H1 (cell line): Measurements from ENCODE around the gene PTPRR. TPM values are rescaled to one million over a fixed set of nuclear protein-coding genes. Genes with fewer than 3 reads are reported as not detected.

ENCODE experiments used
- CTCF ChIA-PET: fragments of 300-600 bp; sonication (Branson Sonifier 250); formaldehyde crosslinking; loops from one replicate; lab custom pipeline; 2021; ENCODE audit not compliant: partially characterized antibody; lab: Charles Lee
- POLR2A ChIA-PET: fragments of 300-600 bp; sonication (Branson Sonifier 250); formaldehyde crosslinking; loops from one replicate; lab custom pipeline; 2021; ENCODE audit warnings: inconsistent platforms; ENCODE audit not compliant: partially characterized antibody; lab: Charles Lee
- DNase-seq, 2 experiments: peaks; one replicate each; pipeline versions ENCODE4 v3.0.0 to v3.0.0-alpha.2; 2010 to 2022; ENCODE audit warnings: low spot score in 2 of 2, low read depth in 1 of 2, mixed read lengths in 1 of 2
- FAIRE-seq: peaks from 2 replicates; lab custom pipeline; 2011; peaks lifted over from hg19 to GRCh38; lab: Jason Lieb, UNC
- H2AFZ ChIP-seq: 2 replicates; pipeline ENCODE4 v1.8.1; 2012; ENCODE audit warnings: low read length, inconsistent platforms
- H2AK5ac ChIP-seq: 2 replicates; pipeline ENCODE4 v1.6.1; 2013; ENCODE audit warnings: low read depth, low read length
- H2BK120ac ChIP-seq: replicated peaks from 2 replicates; pipeline ENCODE3; 2013; ENCODE audit warnings: low read depth, low read length, inconsistent platforms
- H2BK12ac ChIP-seq: 2 replicates; pipeline ENCODE4 v1.6.1; 2013; ENCODE audit warnings: low read depth, low read length
- H2BK15ac ChIP-seq: 2 replicates; pipeline ENCODE4 v1.6.1; 2013; ENCODE audit warnings: low read length
- H2BK20ac ChIP-seq: 2 replicates; pipeline ENCODE4 v1.6.1; 2013; ENCODE audit warnings: low read length
- H2BK5ac ChIP-seq: 2 replicates; pipeline ENCODE4 v1.6.1; 2013; ENCODE audit warnings: low read depth, low read length
- H3K14ac ChIP-seq: 2 replicates; pipeline ENCODE4 v1.6.1; 2013; ENCODE audit warnings: inconsistent platforms; ENCODE audit not compliant: insufficient read length
- H3K18ac ChIP-seq: 2 replicates; pipeline ENCODE4 v1.6.1; 2013; ENCODE audit warnings: low read length; ENCODE audit errors: extremely low read depth
- H3K23ac ChIP-seq: 2 replicates; pipeline ENCODE4 v1.6.1; 2013; ENCODE audit warnings: inconsistent platforms; ENCODE audit not compliant: insufficient read length
- H3K23me2 ChIP-seq: 2 replicates; pipeline ENCODE4 v1.6.1; 2013; ENCODE audit warnings: low read depth, low read length
- H3K27ac ChIP-seq: 2 replicates; pipeline ENCODE4 v1.6.1; 2011; ENCODE audit warnings: low read depth, low read length, inconsistent platforms
- H3K27me3 ChIP-seq, 4 experiments: replicated peaks in 1 of 4; 1 replicate in 1 of 4; 2 replicates in 3 of 4; pipeline versions ENCODE4 v1.6.1 to v1.8.1; 2011 to 2013; ENCODE audit warnings: low read length in 3 of 4, mild to moderate bottlenecking in 3 of 4, inconsistent platforms in 2 of 4, mixed read lengths in 2 of 4, moderate library complexity in 1 of 4; ENCODE audit not compliant: control insufficient read depth in 3 of 4, insufficient read depth in 3 of 4; ENCODE audit errors: extremely low read depth in 1 of 4
- H3K36me3 ChIP-seq, 4 experiments: 2 replicates each; pipeline versions ENCODE4 v1.6.1 to v1.8.1; 2011 to 2013; ENCODE audit warnings: mild to moderate bottlenecking in 4 of 4, low read length in 3 of 4, moderate library complexity in 2 of 4, control low read depth in 1 of 4, inconsistent platforms in 1 of 4; ENCODE audit not compliant: insufficient read depth in 4 of 4, control insufficient read depth in 2 of 4
- H3K4ac ChIP-seq: replicated peaks from 2 replicates; pipeline ENCODE3; 2013; ENCODE audit warnings: low read length, low read depth, mixed read lengths, inconsistent platforms; ENCODE audit not compliant: insufficient read length
- H3K4me1 ChIP-seq, 4 experiments: replicated peaks in 1 of 4; 1 replicate in 1 of 4; 2 replicates in 3 of 4; pipeline versions ENCODE4 v1.6.1 to v1.8.1; 2011 to 2013; ENCODE audit warnings: low read length in 3 of 4, inconsistent platforms in 2 of 4, mixed read lengths in 1 of 4; ENCODE audit not compliant: insufficient read depth in 4 of 4, control insufficient read depth in 3 of 4
- H3K4me2 ChIP-seq, 2 experiments: 2 replicates each; pipeline versions ENCODE4 v1.6.1 to v1.8.1; 2011 to 2013; ENCODE audit warnings: low read depth in 2 of 2, low read length in 2 of 2, control low read depth in 1 of 2, inconsistent platforms in 1 of 2, mild to moderate bottlenecking in 1 of 2; ENCODE audit not compliant: insufficient read depth in 1 of 2
- H3K4me3 ChIP-seq, 4 experiments: fragments of 200-600, 300-600 bp in 1 of 4; sonication (generic), shearing (Covaris generic), sonication (Bioruptor Twin) in 1 of 4; 2 replicates each; pipeline versions ENCODE4 v1.5.1 to v1.8.1; 2011 to 2016; ENCODE audit warnings: low read length in 4 of 4, low read depth in 3 of 4, control low read depth in 2 of 4, inconsistent platforms in 2 of 4, mild to moderate bottlenecking in 2 of 4, mixed read lengths in 1 of 4, moderate library complexity in 1 of 4; ENCODE audit not compliant: insufficient read depth in 2 of 4; ENCODE audit errors: extremely low read depth in 1 of 4
- H3K56ac ChIP-seq: replicated peaks from 2 replicates; pipeline ENCODE3; 2013; ENCODE audit warnings: low read depth, mild to moderate bottlenecking, mixed read lengths, low read length, inconsistent platforms; ENCODE audit not compliant: insufficient read length
- H3K79me1 ChIP-seq: 2 replicates; pipeline ENCODE4 v1.6.1; 2013; ENCODE audit warnings: low read depth, low read length, control low read depth
- H3K79me2 ChIP-seq, 2 experiments: 2 replicates each; pipeline versions ENCODE4 v1.6.1 to v1.8.1; 2012 to 2013; ENCODE audit warnings: low read length in 2 of 2, mild to moderate bottlenecking in 2 of 2, inconsistent platforms in 1 of 2; ENCODE audit not compliant: insufficient read depth in 2 of 2, control insufficient read depth in 1 of 2
- H3K9ac ChIP-seq, 4 experiments: replicated peaks in 1 of 4; 1 replicate in 1 of 4; 2 replicates in 3 of 4; pipeline versions ENCODE4 v1.6.1 to v1.8.1; 2011 to 2013; ENCODE audit warnings: low read depth in 3 of 4, low read length in 3 of 4, control low read depth in 2 of 4, mild to moderate bottlenecking in 2 of 4, moderate library complexity in 2 of 4, inconsistent platforms in 1 of 4; ENCODE audit errors: extremely low read depth in 1 of 4
- H3K9me3 ChIP-seq, 2 experiments: 2 replicates each; pipeline versions ENCODE4 v1.6.1 to v1.8.1; 2012 to 2013; ENCODE audit warnings: mild to moderate bottlenecking in 2 of 2, moderate library complexity in 2 of 2, control low read depth in 1 of 2, inconsistent platforms in 1 of 2, low read depth in 1 of 2, low read length in 1 of 2, mixed read lengths in 1 of 2; ENCODE audit not compliant: insufficient read depth in 2 of 2
- H4K20me1 ChIP-seq, 2 experiments: replicated peaks in 1 of 2; 2 replicates each; pipeline versions ENCODE3 to v1.8.1; 2011 to 2013; ENCODE audit warnings: inconsistent platforms in 2 of 2, low read length in 2 of 2, mild to moderate bottlenecking in 1 of 2; ENCODE audit not compliant: insufficient read depth in 2 of 2, control insufficient read depth in 1 of 2
- H4K5ac ChIP-seq: 2 replicates; pipeline ENCODE4 v1.6.1; 2013; ENCODE audit warnings: low read length, low read depth, mixed read lengths, inconsistent platforms; ENCODE audit not compliant: insufficient read length
- H4K8ac ChIP-seq: 2 replicates; pipeline ENCODE4 v1.8.0; 2013; ENCODE audit warnings: mild to moderate bottlenecking, moderate library complexity, low read length, inconsistent platforms; ENCODE audit not compliant: insufficient read depth; ENCODE audit errors: extremely low read depth
- H4K91ac ChIP-seq: replicated peaks from 2 replicates; pipeline ENCODE3; 2013; ENCODE audit warnings: low read length, mixed read lengths, inconsistent platforms; ENCODE audit not compliant: insufficient read length
- CBX5 ChIP-seq: fragments of 300-800, 300-1000 bp; sonication (generic); IDR thresholded peaks from 2 replicates; pipeline ENCODE4 v1.7.1; 2016; ENCODE audit warnings: antibody characterized with exemption, low read length, low read depth
- PHF8 ChIP-seq: fragments of 200-600 bp; sonication (generic); conservative IDR thresholded peaks from 2 replicates; pipeline ENCODE4 v1.7.1; 2012; ENCODE audit warnings: low read depth, mild to moderate bottlenecking, inconsistent platforms, low read length, moderate library complexity
- RAD21 ChIP-seq, 2 experiments: IDR thresholded peaks in 1 of 2; conservative IDR thresholded peaks in 1 of 2; 2 replicates each; pipeline ENCODE4 v1.6.1; 2011; ENCODE audit warnings: low read depth in 2 of 2, low read length in 2 of 2, improper control_type of control experiment in 1 of 2, inconsistent platforms in 1 of 2, mild to moderate bottlenecking in 1 of 2, moderate library complexity in 1 of 2
- TBP ChIP-seq: IDR thresholded peaks from 2 replicates; pipeline ENCODE4 v1.6.1; 2011; ENCODE audit warnings: low read depth, low read length, improper control_type of control experiment
- WGBS, 2 experiments: shearing (Covaris generic) in 1 of 2; methylation state at CpG; one replicate each; pipeline versions ENCODE4 v1.1.6 to v1.1.7; 2013 to 2015; ENCODE audit warnings: low lambda C conversion rate in 2 of 2, mixed read lengths in 2 of 2, inconsistent platforms in 1 of 2, low coverage in 1 of 2, missing lambda C conversion rate in 1 of 2; ENCODE audit not compliant: insufficient replicate concordance in 2 of 2, insufficient coverage in 1 of 2, insufficient read length in 1 of 2; ENCODE audit errors: extremely low coverage in 1 of 2, missing lambda C conversion rate in 1 of 2; 5-methylcytosine and 5-hydroxymethylcytosine counted together
- polyA plus RNA-seq, 7 experiments: library from polyadenylated mRNA; depleted of rRNA in 3 of 7; stranded (reverse) in 5 of 7; unstranded in 2 of 7; fragments of >200 nt in 5 of 7; fragments of 200-250 nt in 2 of 7; gene quantifications; 1 replicate in 5 of 7; 2 replicates in 1 of 7; 4 replicates in 1 of 7; pipeline versions ENCODE4 v1.2.1 to v1.2.3, GENCODE V29; 2011 to 2013; ENCODE audit warnings: missing spikeins in 2 of 7, mixed read lengths in 2 of 7
- total RNA-seq: library from RNA; stranded (reverse); fragmentation: NEBNext Ultra II Directional; extraction: Animal tissue kit (Norgen Biotek cat#: 25700); gene quantifications from 2 replicates; pipeline ENCODE4 v1.2.1, GENCODE V29; 2021

PTPRR gene
- total and polyA plus RNA-seq, 2 of the 8 experiments (the other 6 are each of a cell fraction or from before 2014, with no cell fraction given), result 0.07 to 0.35 TPM

- POLR2A ChIA-PET, result no interaction called here
- FAIRE-seq, result no peak
- H3K9me3 ChIP-seq, result no peaks in the 10 kb centered on the region; a peak in 1 of 4 replicates
- TF ChIP-seq RAD21 (IDR thresholded peaks at IDR 0.05 in 1 of 2, conservative IDR thresholded peaks at IDR 0.05 in 1 of 2; ENCODE audit: low read depth in 2 of 2, low read length in 2 of 2), result no peak
- no peak for TF ChIP-seq TBP
- no peak for TF ChIP-seq CBX5
- TF ChIP-seq PHF8, result no peak
These were observed 94.4 kb downstream of the PTPRR start for GRCh38 chr12:70826156-70826555.

More at GRCh38 chr12:70826156-70826555, 94.4 kb downstream of the PTPRR start:
- Histone ChIP-seq H3K9ac (no peak overlapping the region), H2BK20ac (no peak overlapping the region), H2BK12ac (no peak overlapping the region), H3K27me3 (no peaks in the 10 kb centered on the region), H3K14ac (no peak overlapping the region), H4K91ac (no peak overlapping the region), H2BK120ac (no peak overlapping the region), H4K8ac (no peak overlapping the region), H3K4me1 (no peaks in the 10 kb centered on the region), H3K4me2 (no peak overlapping the region), H2AFZ (no peak overlapping the region), H3K27ac (no peak overlapping the region), H3K79me2 (no peaks in the 10 kb centered on the region), H3K4ac (no peak overlapping the region), H3K18ac (no peak overlapping the region), H2BK5ac (no peak overlapping the region), H3K36me3 (no peaks in the 10 kb centered on the region; a peak in 1 of 8 replicates), H3K23ac (no peak overlapping the region), H4K20me1 (no peaks in the 10 kb centered on the region), H3K23me2 (no peaks in the 10 kb centered on the region), H3K79me1 (no peaks in the 10 kb centered on the region), H2AK5ac (no peak overlapping the region), H3K56ac (no peak overlapping the region), H3K4me3 (no peak overlapping the region), H2BK15ac (no peak overlapping the region), H4K5ac (no peak overlapping the region)
- CTCF ChIA-PET, result interaction anchor here (0.9 kb wide), 2 partner anchors 188 to 236 kb away, joined by 3 to 4 read pairs; no protein-coding TSS in a partner anchor
- DNase-seq, result no peak
- WGBS, 2 experiments, result 85% methylated on average over 3 of the region's 3 CpGs; no CpG with 5 or more reads in 1 of the 2 experiments
